ENCODE data around the gene EGFL7. TPM values are rescaled to one million over a fixed set of nuclear protein-coding genes. Genes with fewer than 3 reads are reported as not detected.
"Not testable (repeated sequence)": the region's sequence is repeated elsewhere in the genome, so short reads cannot be mapped to it uniquely, and the experiment has no call there.

Gene EGFL7
- total RNA-seq, 1 donor from 2014 or later: 0.80 TPM

GRCh38 chr9:136697146-136697820 is 34.6 kb downstream of the EGFL7 start:
- intact Hi-C loops (cut with micrococcal nuclease): no loop called here

GRCh38 chr9:136697821-136698526 is 35.3 kb downstream of the EGFL7 start:
- intact Hi-C loops (cut with micrococcal nuclease): no loop called here

GRCh38 chr9:136698635-136699246 is 36.0 kb downstream of the EGFL7 start:
- intact Hi-C loops (cut with micrococcal nuclease): no loop called here

- intact Hi-C loops (cut with micrococcal nuclease): no loop called here
Observed at GRCh38 chr9:136700304-136700703, 37.6 kb downstream of the EGFL7 start.

GRCh38 chr9:136700959-136701667 is 38.4 kb downstream of the EGFL7 start:
- intact Hi-C loops (cut with micrococcal nuclease): loop anchor here (1.0 kb wide), 1 partner anchor 14 kb away; the partner anchor contains the start of gene AGPAT2

GRCh38 chr9:136701668-136702053 is 38.9 kb downstream of the EGFL7 start:
- intact Hi-C loops (cut with micrococcal nuclease): loop anchor here (1.0 kb wide), 1 partner anchor 14 kb away; the partner anchor contains the start of gene AGPAT2

- intact Hi-C loops (cut with micrococcal nuclease): no loop called here
Observed at GRCh38 chr9:136703276-136703860, 40.7 kb downstream of the EGFL7 start.

GRCh38 chr9:136704741-136705140 is 42.0 kb downstream of the EGFL7 start:
- intact Hi-C loops (cut with micrococcal nuclease): not testable (repeated sequence)

GRCh38 chr9:136705564-136705963 is 42.8 kb downstream of the EGFL7 start:
- intact Hi-C loops (cut with micrococcal nuclease): no loop called here

- intact Hi-C loops (cut with micrococcal nuclease): no loop called here
Observed at GRCh38 chr9:136707011-136707410, 44.3 kb downstream of the EGFL7 start.

GRCh38 chr9:136707849-136708517 is 45.3 kb downstream of the EGFL7 start:
- intact Hi-C loops (cut with micrococcal nuclease): no loop called here

GRCh38 chr9:136709454-136710109 is 46.9 kb downstream of the EGFL7 start:
- intact Hi-C loops (cut with micrococcal nuclease): no loop called here

GRCh38 chr9:136710543-136710942 is 47.8 kb downstream of the EGFL7 start:
- intact Hi-C loops (cut with micrococcal nuclease): no loop called here

GRCh38 chr9:136711219-136711648 is 48.5 kb downstream of the EGFL7 start:
- intact Hi-C loops (cut with micrococcal nuclease): not testable (repeated sequence)

GRCh38 chr9:136711751-136712689 is 49.3 kb downstream of the EGFL7 start, which contains the start of gene DIPK1B:
DIPK1B (plus strand) TSS chr9:136712572; CDS start chr9:136712666, 94 bp downstream.
- intact Hi-C loops (cut with micrococcal nuclease): no loop called here

GRCh38 chr9:136712690-136713544 is 50.2 kb downstream of the EGFL7 start:
- intact Hi-C loops (cut with micrococcal nuclease): no loop called here

GRCh38 chr9:136713550-136713949 is 50.8 kb downstream of the EGFL7 start:
- intact Hi-C loops (cut with micrococcal nuclease): no loop called here
